ENCODE measurements around the gene COMMD6.

- TF ChIP-seq ZFP3 (CRISPR knock-in tag; IDR thresholded peaks at IDR 0.05) (no peak), ZFP30 (CRISPR knock-in tag; IDR thresholded peaks at IDR 0.05) (no peak), PATZ1 (CRISPR knock-in tag; IDR thresholded peaks at IDR 0.05; ENCODE audit: borderline replicate concordance) (no peak), RARB (CRISPR knock-in tag; IDR thresholded peaks at IDR 0.05) (no peak), GLIS3 (CRISPR knock-in tag; IDR thresholded peaks at IDR 0.05) (no peak), ARNTL (CRISPR knock-in tag; IDR thresholded peaks at IDR 0.05; ENCODE audit: borderline replicate concordance, low read depth) (no peak), TCF4 (CRISPR knock-in tag; IDR thresholded peaks at IDR 0.05; ENCODE audit: borderline replicate concordance) (no peak)
These were observed 17.3 kb upstream of the COMMD6 start for GRCh38 chr13:75554981-75555380.

All from SK-N-SH treated with all-trans-retinoic acid at 6 μM for 48 hours (cell line).